ENCODE measurements around the gene IRX6. TPM values are rescaled to one million over a fixed set of nuclear protein-coding genes. Genes with fewer than 3 reads are reported as not detected.
A peak's percentile ranks its signal among the peaks of the same experiment; 100 is the strongest.

IRX6 gene
- total and polyA plus RNA-seq, 2 experiments from 2014 or later: 0.10 TPM; not detected in 1

GRCh38 chr16:55324285-55325079 is 479 bp downstream of the IRX6 start:
- H3K36me3 ChIP-seq (replicated peaks; ENCODE audit: insufficient read depth, low read depth): no peaks in the 10 kb centered on the region
- no peak for DNase-seq (ENCODE audit: low spot score)
- WGBS (ENCODE audit: low lambda C conversion rate, missing lambda C conversion rate): under 1% methylated on average over 70 of the region's 70 CpGs
- no peaks in the 10 kb centered on the region for H3K9me3 ChIP-seq (ENCODE audit: low read depth)
- H4K20me1 ChIP-seq (ENCODE audit: insufficient read depth, poor library complexity, severe bottlenecking): no peaks in the 10 kb centered on the region
- peaks cover 92% of the 10 kb centered on the region for H3K27me3 ChIP-seq
- no peak overlapping the region for H3K4me3 ChIP-seq
- H3K79me2 ChIP-seq: no peaks in the 10 kb centered on the region
- no peaks in the 10 kb centered on the region for H3K9me2 ChIP-seq (replicated peaks; ENCODE audit: insufficient read depth)
- H2AFZ ChIP-seq: no peak overlapping the region
- no peak overlapping the region for H3K27ac ChIP-seq
- H3K4me1 ChIP-seq (ENCODE audit: insufficient read depth): no peaks in the 10 kb centered on the region
- peak overlapping the region; percentile 80 for H3K4me2 ChIP-seq
- TF ChIP-seq EZH2phosphoT487 (IDR thresholded peaks at IDR 0.05; ENCODE audit: low read depth, severe bottlenecking, unreplicated experiment): no peak
- peak; percentile 25 for TF ChIP-seq EZH2 (IDR thresholded peaks at IDR 0.05; ENCODE audit: borderline replicate concordance)

- no peaks in the 10 kb centered on the region for H3K9me2 ChIP-seq (replicated peaks; ENCODE audit: insufficient read depth)
- no peaks in the 10 kb centered on the region for H3K36me3 ChIP-seq (replicated peaks; ENCODE audit: insufficient read depth, low read depth)
- no peak for DNase-seq (ENCODE audit: low spot score)
- TF ChIP-seq CTCF (IDR thresholded peaks at IDR 0.05; ENCODE audit: poor library complexity) (no peak), EZH2 (IDR thresholded peaks at IDR 0.05; ENCODE audit: borderline replicate concordance) (no peak), EZH2phosphoT487 (IDR thresholded peaks at IDR 0.05; ENCODE audit: low read depth, severe bottlenecking, unreplicated experiment) (no peak)
- H3K27me3 ChIP-seq: peaks cover 98% of the 10 kb centered on the region
- H3K79me2 ChIP-seq: no peaks in the 10 kb centered on the region
- H3K9me3 ChIP-seq (ENCODE audit: low read depth): no peaks in the 10 kb centered on the region
- WGBS (ENCODE audit: low lambda C conversion rate, missing lambda C conversion rate): 3% methylated on average over 13 of the region's 13 CpGs
- no peak overlapping the region for H3K4me3 ChIP-seq
- no peak overlapping the region for H2AFZ ChIP-seq
- no peaks in the 10 kb centered on the region for H3K4me1 ChIP-seq (ENCODE audit: insufficient read depth)
- H3K27ac ChIP-seq: no peak overlapping the region
- peak overlapping the region; percentile 80 for H3K4me2 ChIP-seq
- H4K20me1 ChIP-seq (ENCODE audit: insufficient read depth, poor library complexity, severe bottlenecking): no peaks in the 10 kb centered on the region
Measured at GRCh38 chr16:55325080-55325447, 1.1 kb downstream of the IRX6 start.

GRCh38 chr16:55325458-55326109 is 1.6 kb downstream of the IRX6 start:
- H3K4me2 ChIP-seq: no peak overlapping the region
- H3K79me2 ChIP-seq: no peaks in the 10 kb centered on the region
- no peak for TF ChIP-seq EZH2 (IDR thresholded peaks at IDR 0.05; ENCODE audit: borderline replicate concordance)
- no peak for TF ChIP-seq CTCF (IDR thresholded peaks at IDR 0.05; ENCODE audit: poor library complexity)
- TF ChIP-seq EZH2phosphoT487 (IDR thresholded peaks at IDR 0.05; ENCODE audit: low read depth, severe bottlenecking, unreplicated experiment): no peak
- H3K4me1 ChIP-seq (ENCODE audit: insufficient read depth): no peaks in the 10 kb centered on the region
- H4K20me1 ChIP-seq (ENCODE audit: insufficient read depth, poor library complexity, severe bottlenecking): no peaks in the 10 kb centered on the region
- no peak overlapping the region for H2AFZ ChIP-seq
- 26% methylated on average over 12 of the region's 12 CpGs for WGBS (ENCODE audit: low lambda C conversion rate, missing lambda C conversion rate)
- H3K27ac ChIP-seq: no peak overlapping the region
- DNase-seq (ENCODE audit: low spot score): no peak
- H3K27me3 ChIP-seq: peaks cover 98% of the 10 kb centered on the region
- no peaks in the 10 kb centered on the region for H3K9me3 ChIP-seq (ENCODE audit: low read depth)
- H3K9me2 ChIP-seq (replicated peaks; ENCODE audit: insufficient read depth): no peaks in the 10 kb centered on the region
- no peaks in the 10 kb centered on the region for H3K36me3 ChIP-seq (replicated peaks; ENCODE audit: insufficient read depth, low read depth)
- no peak overlapping the region for H3K4me3 ChIP-seq
